Breast epithelium (tissue), 3 donors: ENCODE results near the gene MDFI.

ENCODE experiments used
- CTCF ChIP-seq, 3 donors: fragments of 450-650 bp; IDR thresholded peaks; one replicate each; pipeline ENCODE4 v1.5.1; 2016 to 2017; ENCODE audit warnings: antibody characterized with exemption in 3 of 3, mild to moderate bottlenecking in 3 of 3, moderate library complexity in 3 of 3
- POLR2A ChIP-seq: fragments of 450-650 bp; IDR thresholded peaks from one replicate; pipeline ENCODE4 v1.6.1; 2016; ENCODE audit warnings: antibody characterized with exemption, mild to moderate bottlenecking, moderate library complexity

DNA sequence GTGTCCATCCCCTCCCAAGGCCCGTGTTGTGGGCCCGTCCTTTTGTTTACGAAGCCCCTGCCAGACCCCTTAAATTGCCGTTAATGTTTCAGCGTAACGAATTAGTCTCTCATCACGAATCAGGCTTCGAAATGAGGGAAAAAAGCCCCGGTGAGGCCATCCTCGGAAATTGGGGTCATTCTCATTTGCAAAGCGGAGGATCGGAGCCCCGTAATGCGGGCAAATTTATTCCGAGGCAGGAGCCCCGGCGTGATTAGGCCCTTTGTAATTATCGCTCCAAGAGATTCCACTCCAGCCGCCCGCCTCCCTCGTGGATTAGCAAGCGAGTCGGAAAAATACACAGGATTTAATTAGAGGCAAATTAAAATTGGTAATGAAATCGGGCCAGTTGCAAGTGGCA is 44.9 kb upstream of the MDFI start:
- no peak for TF ChIP-seq CTCF (IDR thresholded peaks at IDR 0.05)
- TF ChIP-seq POLR2A = no peak
